ENCODE data around the gene A2M. TPM values are rescaled to one million over a fixed set of nuclear protein-coding genes. Genes with fewer than 3 reads are reported as not detected.

Gene A2M
- total and polyA plus RNA-seq, 2 of the 8 experiments (the other 6 are each of a cell fraction or from before 2014, with no cell fraction given): 0.15 TPM; not detected in 1

DNA sequence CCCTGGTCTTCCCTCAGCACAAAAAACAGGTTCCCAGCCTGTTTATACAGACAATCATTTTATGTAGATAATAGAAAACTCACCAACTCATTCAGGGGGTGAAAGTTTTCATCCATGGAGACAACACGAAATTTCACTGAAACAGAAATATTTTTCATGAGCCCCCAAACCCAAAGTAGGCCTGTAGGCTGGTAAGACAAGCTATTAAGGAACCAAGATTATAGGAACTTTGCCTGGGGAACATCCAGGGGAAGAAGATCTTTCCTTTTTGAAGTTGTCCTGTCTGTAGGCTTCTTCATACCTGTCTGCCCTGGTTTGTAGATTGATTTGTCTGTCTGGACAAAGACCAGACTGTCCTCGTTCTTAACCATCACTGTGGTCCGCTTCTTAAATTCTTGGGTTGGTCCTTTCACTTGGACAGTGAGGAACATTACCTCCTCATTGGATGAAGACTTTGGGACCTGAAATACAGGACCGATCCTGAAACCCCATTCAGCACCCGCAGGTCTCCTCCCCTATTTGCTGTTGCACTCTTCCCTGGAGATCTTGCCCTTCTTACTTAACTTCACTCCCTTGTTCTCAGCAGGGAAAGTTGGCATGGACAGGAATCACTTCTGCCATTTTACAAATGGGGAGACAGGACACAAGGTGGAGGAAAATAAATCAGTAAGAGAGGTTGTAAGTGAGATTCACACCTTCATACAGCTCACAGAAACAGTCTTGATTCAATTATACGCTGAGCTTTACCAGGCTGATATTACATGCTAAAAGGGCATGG lies 3.5 kb downstream of the A2M start (continued):
- TF ChIP-seq RXRA (IDR thresholded peaks at IDR 0.05; ENCODE audit: insufficient read depth, low read depth, low read length): no peak
- no peak for TF ChIP-seq SP4 (IDR thresholded peaks at IDR 0.05; ENCODE audit: low read length)
- no peak for TF ChIP-seq SIX5 (IDR thresholded peaks at IDR 0.05; ENCODE audit: low read depth, low read length)
- TF ChIP-seq CBX8 (IDR thresholded peaks at IDR 0.05; ENCODE audit: borderline replicate concordance, low read depth, low read length): no peak
- no peak for TF ChIP-seq JUN (IDR thresholded peaks at IDR 0.05; ENCODE audit: low read depth, low read length)

Measured in H1 (cell line).